Cardiac fibroblast (primary cell): ENCODE data around the gene POLG.

Source experiments
- DNase-seq, 2 donors: peaks; one replicate each; pipeline versions ENCODE4 v3.0.0 to v3.0.0-alpha.2; 2010; ENCODE audit warnings: low read depth in 2 of 2
- H3K4me3 ChIP-seq, 2 donors: replicated peaks in 1 of 2; 1 replicate in 1 of 2; 2 replicates in 1 of 2; pipeline ENCODE4 v1.5.1; 2011; ENCODE audit warnings: low read depth in 2 of 2, low read length in 2 of 2, mild to moderate bottlenecking in 2 of 2, moderate library complexity in 1 of 2
- TF ChIP-seq, protein P1 (sequence below): IDR thresholded peaks from one replicate; pipeline ENCODE4 v1.5.1; 2011; ENCODE audit warnings: low read depth, mild to moderate bottlenecking, low read length, inconsistent platforms

Gene POLG

DNA sequence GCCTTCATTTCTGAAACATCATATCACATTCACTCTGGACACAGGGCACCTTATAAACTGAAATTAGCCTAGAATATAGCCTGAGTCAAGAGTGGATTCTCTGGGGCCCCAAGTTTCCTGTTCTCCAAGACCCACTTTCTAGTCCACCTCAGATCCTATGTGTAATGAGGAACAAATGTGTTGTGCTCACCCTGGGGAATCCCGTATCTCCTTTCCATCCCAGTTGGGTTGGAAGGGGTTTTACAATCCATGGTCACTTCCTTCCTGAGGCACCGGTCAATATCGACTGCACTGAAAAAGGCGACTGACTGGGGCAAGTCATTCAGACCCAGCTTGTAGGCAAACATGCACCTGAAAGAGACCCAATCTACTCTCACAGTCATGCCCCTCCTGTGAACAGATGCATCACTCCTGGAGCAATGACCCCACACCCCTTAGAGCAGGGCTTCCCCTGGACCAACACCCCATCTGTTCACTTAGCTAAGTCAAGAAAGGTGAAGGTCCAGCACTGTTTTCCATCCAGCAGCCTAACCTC is 17.4 kb downstream of the POLG start:
- TF ChIP-seq, protein P1, sequence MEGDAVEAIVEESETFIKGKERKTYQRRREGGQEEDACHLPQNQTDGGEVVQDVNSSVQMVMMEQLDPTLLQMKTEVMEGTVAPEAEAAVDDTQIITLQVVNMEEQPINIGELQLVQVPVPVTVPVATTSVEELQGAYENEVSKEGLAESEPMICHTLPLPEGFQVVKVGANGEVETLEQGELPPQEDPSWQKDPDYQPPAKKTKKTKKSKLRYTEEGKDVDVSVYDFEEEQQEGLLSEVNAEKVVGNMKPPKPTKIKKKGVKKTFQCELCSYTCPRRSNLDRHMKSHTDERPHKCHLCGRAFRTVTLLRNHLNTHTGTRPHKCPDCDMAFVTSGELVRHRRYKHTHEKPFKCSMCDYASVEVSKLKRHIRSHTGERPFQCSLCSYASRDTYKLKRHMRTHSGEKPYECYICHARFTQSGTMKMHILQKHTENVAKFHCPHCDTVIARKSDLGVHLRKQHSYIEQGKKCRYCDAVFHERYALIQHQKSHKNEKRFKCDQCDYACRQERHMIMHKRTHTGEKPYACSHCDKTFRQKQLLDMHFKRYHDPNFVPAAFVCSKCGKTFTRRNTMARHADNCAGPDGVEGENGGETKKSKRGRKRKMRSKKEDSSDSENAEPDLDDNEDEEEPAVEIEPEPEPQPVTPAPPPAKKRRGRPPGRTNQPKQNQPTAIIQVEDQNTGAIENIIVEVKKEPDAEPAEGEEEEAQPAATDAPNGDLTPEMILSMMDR, result no peak
- DNase-seq, result no peak
- no peak overlapping the region for H3K4me3 ChIP-seq

- H3K4me3 ChIP-seq, result no peak overlapping the region
- no peak for DNase-seq
- TF ChIP-seq, protein P1, result no peak
These were observed 18.1 kb downstream of the POLG start for GRCh38 chr15:89316504-89316903.

- no peak for DNase-seq
- TF ChIP-seq, protein P1, result no peak
- no peak overlapping the region for H3K4me3 ChIP-seq
These were observed 19.2 kb downstream of the POLG start for GRCh38 chr15:89315375-89315929.

- no peak for DNase-seq
- TF ChIP-seq, protein P1, result no peak
- H3K4me3 ChIP-seq, result no peak overlapping the region
These were observed 24.6 kb downstream of the POLG start for GRCh38 chr15:89309993-89310392.

- H3K4me3 ChIP-seq, result no peak overlapping the region
- TF ChIP-seq, protein P1, result no peak
- no peak for DNase-seq
These were observed 26.4 kb downstream of the POLG start for GRCh38 chr15:89308236-89308635.

GRCh38 chr15:89307791-89308190 is 26.8 kb downstream of the POLG start:
- peak in 1 of 2 donors; percentile 54 for DNase-seq
- TF ChIP-seq, protein P1, result no peak
- H3K4me3 ChIP-seq, result no peak overlapping the region
